Measurements from ENCODE around the gene PARM1.

GRCh38 chr4:75003979-75004378, 71.1 kb downstream of the PARM1 start:
- TF ChIP-seq, protein P1, sequence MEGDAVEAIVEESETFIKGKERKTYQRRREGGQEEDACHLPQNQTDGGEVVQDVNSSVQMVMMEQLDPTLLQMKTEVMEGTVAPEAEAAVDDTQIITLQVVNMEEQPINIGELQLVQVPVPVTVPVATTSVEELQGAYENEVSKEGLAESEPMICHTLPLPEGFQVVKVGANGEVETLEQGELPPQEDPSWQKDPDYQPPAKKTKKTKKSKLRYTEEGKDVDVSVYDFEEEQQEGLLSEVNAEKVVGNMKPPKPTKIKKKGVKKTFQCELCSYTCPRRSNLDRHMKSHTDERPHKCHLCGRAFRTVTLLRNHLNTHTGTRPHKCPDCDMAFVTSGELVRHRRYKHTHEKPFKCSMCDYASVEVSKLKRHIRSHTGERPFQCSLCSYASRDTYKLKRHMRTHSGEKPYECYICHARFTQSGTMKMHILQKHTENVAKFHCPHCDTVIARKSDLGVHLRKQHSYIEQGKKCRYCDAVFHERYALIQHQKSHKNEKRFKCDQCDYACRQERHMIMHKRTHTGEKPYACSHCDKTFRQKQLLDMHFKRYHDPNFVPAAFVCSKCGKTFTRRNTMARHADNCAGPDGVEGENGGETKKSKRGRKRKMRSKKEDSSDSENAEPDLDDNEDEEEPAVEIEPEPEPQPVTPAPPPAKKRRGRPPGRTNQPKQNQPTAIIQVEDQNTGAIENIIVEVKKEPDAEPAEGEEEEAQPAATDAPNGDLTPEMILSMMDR (IDR thresholded peaks at IDR 0.05) = no peak
- TF ChIP-seq POLR2AphosphoS5 (IDR thresholded peaks at IDR 0.05) = no peak
- no peak for TF ChIP-seq POLR2A (IDR thresholded peaks at IDR 0.05)
- no peak for TF ChIP-seq EP300 (IDR thresholded peaks at IDR 0.05)
